OCI-LY7 (cell line): ENCODE measurements around the gene KIRREL3. TPM values are rescaled to one million over a fixed set of nuclear protein-coding genes. Genes with fewer than 3 reads are reported as not detected.

Experiments
- BruUV-seq: library from RNA; stranded (reverse); fragments of 400-500 nt; replicated peaks from 2 replicates; lab custom pipeline; 2021; lab: Mats Ljungman, UMichigan
- CTCF ChIA-PET: fragments of 300-600 bp; sonication (Branson Sonifier 250); formaldehyde crosslinking; loops from one replicate; lab custom pipeline; 2022; ENCODE audit warnings: antibody characterized with exemption; ENCODE audit not compliant: unreplicated experiment; lab: Charles Lee
- POLR2A ChIA-PET: fragments of 300-600 bp; sonication (Branson Sonifier 250); formaldehyde crosslinking; loops from one replicate; lab custom pipeline; 2022; ENCODE audit warnings: antibody characterized with exemption; lab: Charles Lee
- DNase-seq: peaks from one replicate; pipeline ENCODE4 v3.0.0-alpha.2; 2015; ENCODE audit warnings: low spot score
- H2AFZ ChIP-seq: fragments of 200-600 bp; sonication (generic), shearing (Covaris generic); 2 replicates; pipeline ENCODE4 v1.6.1; 2014; ENCODE audit warnings: mild to moderate bottlenecking, antibody characterized with exemption, low read length, moderate library complexity
- H3K27ac ChIP-seq: fragments of 200-600 bp; sonication (generic); 2 replicates; pipeline ENCODE4 v1.5.1; 2014; ENCODE audit warnings: mixed run types, low read depth, mild to moderate bottlenecking, moderate library complexity, low read length, inconsistent platforms; ENCODE audit not compliant: poor library complexity, severe bottlenecking
- H3K36me3 ChIP-seq: fragments of 200-600 bp; sonication (generic); 2 replicates; pipeline ENCODE4 v1.6.1; 2014; ENCODE audit warnings: mild to moderate bottlenecking, antibody characterized with exemption, low read length, moderate library complexity, mixed read lengths; ENCODE audit not compliant: insufficient read depth
- H3K4me1 ChIP-seq: fragments of 200-600 bp; sonication (generic); 2 replicates; pipeline ENCODE4 v1.5.1; 2014; ENCODE audit warnings: mild to moderate bottlenecking, low read length; ENCODE audit not compliant: insufficient read depth, poor library complexity, severe bottlenecking
- H3K4me2 ChIP-seq: fragments of 200-600 bp; sonication (generic); 2 replicates; pipeline ENCODE4 v1.6.1; 2014; ENCODE audit warnings: mild to moderate bottlenecking, low read length
- H3K4me3 ChIP-seq: fragments of 200-600 bp; sonication (generic); 2 replicates; pipeline ENCODE4 v1.5.1; 2014; ENCODE audit warnings: mild to moderate bottlenecking, low read depth, low read length; ENCODE audit not compliant: poor library complexity, severe bottlenecking
- H3K79me2 ChIP-seq: fragments of 200-600 bp; sonication (generic); 2 replicates; pipeline ENCODE4 v1.6.1; 2016; ENCODE audit warnings: low read depth, mild to moderate bottlenecking, low read length, moderate library complexity, mixed read lengths; ENCODE audit not compliant: insufficient read depth
- H3K9me2 ChIP-seq: fragments of 200-600 bp; sonication (generic); 2 replicates; pipeline ENCODE4 v1.6.1; 2016; ENCODE audit warnings: mild to moderate bottlenecking, low read length, mixed read lengths; ENCODE audit not compliant: insufficient read depth
- H3K9me3 ChIP-seq: fragments of 200-600 bp; sonication (generic); 2 replicates; pipeline ENCODE4 v1.6.1; 2014; ENCODE audit warnings: mild to moderate bottlenecking, mixed run types, low read length, mixed read lengths
- H4K20me1 ChIP-seq: fragments of 200-600 bp; sonication (generic); 2 replicates; pipeline ENCODE4 v1.6.1; 2014; ENCODE audit warnings: mild to moderate bottlenecking, antibody characterized with exemption, low read length, moderate library complexity, mixed read lengths; ENCODE audit not compliant: insufficient read depth
- EZH2phosphoT487 ChIP-seq: fragments of 200-600 bp; sonication (generic); IDR thresholded peaks from 2 replicates; pipeline ENCODE4 v1.6.1; 2018; ENCODE audit warnings: low read depth, borderline replicate concordance, mild to moderate bottlenecking, mixed run types, antibody characterized with exemption, low read length, moderate library complexity, mixed read lengths
- intact Hi-C: fragments of 100-400 bp; cut with micrococcal nuclease; formaldehyde crosslinking; loops from one replicate; pipeline ENCODE4 v1.10.0; 2022; ENCODE audit not compliant: unreplicated experiment
- total RNA-seq, 2 experiments: library from RNA; depleted of rRNA in 1 of 2; stranded (reverse); fragments of >200 nt in 1 of 2; shearing (Covaris generic) in 1 of 2; gene quantifications; 2 replicates each; pipeline ENCODE4 v1.2.3, GENCODE V29; 2014 to 2022
- TF ChIP-seq, protein P1 (sequence below): fragments of 200-600 bp; sonication (generic); conservative IDR thresholded peaks from 2 replicates; pipeline ENCODE4 v1.5.1; 2014; ENCODE audit warnings: mild to moderate bottlenecking, antibody characterized with exemption, low read length, moderate library complexity, mixed read lengths

KIRREL3 gene
- total RNA-seq, 2 experiments from 2014 or later, result not detected

DNA sequence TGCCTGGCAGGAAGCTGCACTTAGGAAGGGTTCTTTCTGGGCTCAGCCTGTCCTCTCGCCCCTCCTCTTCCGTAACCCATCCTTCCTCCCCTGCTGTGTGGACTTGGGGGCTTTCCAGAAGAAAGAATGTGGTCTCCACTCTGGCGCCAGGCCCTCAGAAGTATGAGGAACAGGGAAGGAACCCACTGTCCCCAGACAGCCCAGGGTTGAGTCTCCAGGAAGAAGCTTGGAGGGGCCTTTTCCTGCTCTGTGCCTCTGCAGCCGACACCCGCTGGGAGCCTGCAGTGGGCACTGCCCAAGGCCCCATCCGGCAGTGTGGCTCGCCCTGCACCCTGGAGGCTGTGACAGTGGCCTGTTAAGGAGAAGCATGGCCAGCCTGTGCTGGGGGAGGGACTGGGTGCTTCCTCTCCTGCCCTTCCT, 532.5 kb downstream of the KIRREL3 start:
- ChIA-PET POLR2A (interaction anchor here (0.6 to 5.4 kb wide), 8 partner anchors 12 to 580 kb away, joined by 3 to 48 read pairs (median 4); partner anchors contain the start of gene DCPS), CTCF (interaction anchor here (4.2 kb wide), 1 partner anchor 12 kb away, joined by 32 read pairs; no protein-coding TSS in a partner anchor)
- TF ChIP-seq, protein P1, sequence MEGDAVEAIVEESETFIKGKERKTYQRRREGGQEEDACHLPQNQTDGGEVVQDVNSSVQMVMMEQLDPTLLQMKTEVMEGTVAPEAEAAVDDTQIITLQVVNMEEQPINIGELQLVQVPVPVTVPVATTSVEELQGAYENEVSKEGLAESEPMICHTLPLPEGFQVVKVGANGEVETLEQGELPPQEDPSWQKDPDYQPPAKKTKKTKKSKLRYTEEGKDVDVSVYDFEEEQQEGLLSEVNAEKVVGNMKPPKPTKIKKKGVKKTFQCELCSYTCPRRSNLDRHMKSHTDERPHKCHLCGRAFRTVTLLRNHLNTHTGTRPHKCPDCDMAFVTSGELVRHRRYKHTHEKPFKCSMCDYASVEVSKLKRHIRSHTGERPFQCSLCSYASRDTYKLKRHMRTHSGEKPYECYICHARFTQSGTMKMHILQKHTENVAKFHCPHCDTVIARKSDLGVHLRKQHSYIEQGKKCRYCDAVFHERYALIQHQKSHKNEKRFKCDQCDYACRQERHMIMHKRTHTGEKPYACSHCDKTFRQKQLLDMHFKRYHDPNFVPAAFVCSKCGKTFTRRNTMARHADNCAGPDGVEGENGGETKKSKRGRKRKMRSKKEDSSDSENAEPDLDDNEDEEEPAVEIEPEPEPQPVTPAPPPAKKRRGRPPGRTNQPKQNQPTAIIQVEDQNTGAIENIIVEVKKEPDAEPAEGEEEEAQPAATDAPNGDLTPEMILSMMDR, result no peak
- TF ChIP-seq EZH2phosphoT487, result no peak
- Histone ChIP-seq H3K27ac (peak overlapping the region; percentile 89), H3K36me3 (no peaks in the 10 kb centered on the region), H2AFZ (no peak overlapping the region), H3K4me1 (peaks cover 45% of the 10 kb centered on the region), H3K4me2 (peak overlapping the region; percentile 74), H4K20me1 (no peaks in the 10 kb centered on the region), H3K9me3 (no peaks in the 10 kb centered on the region; the same call in 1 of the 2 replicates), H3K79me2 (no peaks in the 10 kb centered on the region), H3K9me2 (no peaks in the 10 kb centered on the region), H3K4me3 (no peak overlapping the region)
- intact Hi-C loops, result no loop called here
- no TSS peak for BruUV-seq
- DNase-seq, result no peak

DNA sequence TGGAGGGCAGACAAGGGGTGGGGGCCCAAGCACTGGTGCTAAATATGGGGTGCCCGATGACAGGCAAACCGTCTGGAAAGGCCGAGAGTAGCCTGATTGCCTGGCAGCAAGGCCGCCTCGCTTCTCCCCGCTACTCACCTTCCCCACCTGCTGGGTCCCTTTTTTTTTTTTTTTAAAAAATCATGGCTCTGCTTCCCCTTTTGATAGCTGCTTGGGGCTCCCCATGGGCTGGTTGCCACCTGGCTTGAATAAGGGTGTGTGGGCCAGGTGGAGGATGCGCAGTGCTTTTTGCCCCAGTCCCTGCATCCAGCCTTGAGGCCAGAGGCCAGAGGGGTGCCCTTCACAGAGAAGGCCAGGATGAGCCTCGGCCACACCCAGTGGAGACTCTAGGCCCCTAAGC, 533.1 kb downstream of the KIRREL3 start:
- H3K4me3 ChIP-seq, result peak overlapping the region; percentile 57
- no peaks in the 10 kb centered on the region for H3K36me3 ChIP-seq
- no TSS peak for BruUV-seq
- POLR2A ChIA-PET, result interaction anchor here (0.5 to 5.4 kb wide), 8 partner anchors 13 to 1444 kb away, joined by 3 to 48 read pairs (median 6); no protein-coding TSS in a partner anchor
- H3K4me2 ChIP-seq, result peak overlapping the region; percentile 74
- H3K9me3 ChIP-seq, result no peaks in the 10 kb centered on the region; the same call in 1 of the 2 replicates
- peak; percentile 77 for DNase-seq
- H2AFZ ChIP-seq, result peak overlapping the region; percentile 14; the same call in 1 of the 2 replicates
- intact Hi-C loops, result no loop called here
- peaks cover 45% of the 10 kb centered on the region for H3K4me1 ChIP-seq
- CTCF ChIA-PET, result interaction anchor here (1.4 to 4.2 kb wide), 3 partner anchors 13 to 24 kb away, joined by 6 to 32 read pairs (median 6); no protein-coding TSS in a partner anchor
- no peaks in the 10 kb centered on the region for H4K20me1 ChIP-seq
- TF ChIP-seq, protein P1, result no peak
- no peak for TF ChIP-seq EZH2phosphoT487
- H3K79me2 ChIP-seq, result no peaks in the 10 kb centered on the region
- no peaks in the 10 kb centered on the region for H3K9me2 ChIP-seq
- H3K27ac ChIP-seq, result peak overlapping the region; percentile 89

DNA sequence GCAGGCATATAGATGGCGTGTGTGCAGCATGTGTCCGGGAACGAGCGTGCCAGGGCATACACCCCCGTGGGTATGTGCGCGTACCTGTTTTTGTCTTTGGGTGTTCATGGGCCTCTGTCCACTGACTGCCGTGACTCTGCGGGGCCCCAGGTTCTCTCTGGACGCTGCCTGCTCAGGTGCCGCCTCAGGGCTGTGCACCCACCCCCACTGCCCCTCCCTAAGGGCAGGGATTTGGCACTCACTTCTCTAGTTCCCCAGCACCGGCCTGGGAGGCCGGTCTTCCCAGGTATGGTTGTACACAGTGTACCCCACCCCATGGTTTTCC, 533.6 kb downstream of the KIRREL3 start:
- no peaks in the 10 kb centered on the region for H4K20me1 ChIP-seq
- intact Hi-C loops, result no loop called here
- H3K4me1 ChIP-seq, result peaks cover 45% of the 10 kb centered on the region
- no peaks in the 10 kb centered on the region; the same call in 1 of the 2 replicates for H3K9me3 ChIP-seq
- TF ChIP-seq EZH2phosphoT487, result no peak
- TF ChIP-seq, protein P1, result no peak
- no peak for DNase-seq
- H3K79me2 ChIP-seq, result no peaks in the 10 kb centered on the region
- H3K27ac ChIP-seq, result peak overlapping the region; percentile 89
- peak overlapping the region; percentile 57 for H3K4me3 ChIP-seq
- H3K9me2 ChIP-seq, result no peaks in the 10 kb centered on the region
- no TSS peak for BruUV-seq
- POLR2A ChIA-PET, result interaction anchor here (0.8 to 5.4 kb wide), 6 partner anchors 8 to 46 kb away, joined by 4 to 48 read pairs (median 8); no protein-coding TSS in a partner anchor
- H3K4me2 ChIP-seq, result peak overlapping the region; percentile 74
- CTCF ChIA-PET, result interaction anchor here (1.4 to 4.2 kb wide), 3 partner anchors 13 to 24 kb away, joined by 6 to 32 read pairs (median 6); no protein-coding TSS in a partner anchor
- peak overlapping the region; percentile 75; the same call in 1 of the 2 replicates for H2AFZ ChIP-seq
- no peaks in the 10 kb centered on the region for H3K36me3 ChIP-seq
